Hepatocyte (in vitro differentiated cells): ENCODE data around the gene ESRRG. TPM values are rescaled to one million over a fixed set of nuclear protein-coding genes. Genes with fewer than 3 reads are reported as not detected.

Source experiments
- DNase-seq: peaks from one replicate; pipeline ENCODE4 v3.0.0-alpha.2; 2016; ENCODE audit warnings: low spot score
- H2AFZ ChIP-seq: fragments of 200-600 bp; sonication (generic); 2 replicates; pipeline ENCODE4 v1.6.0; 2016; ENCODE audit warnings: antibody characterized with exemption, mild to moderate bottlenecking
- H3K27ac ChIP-seq: fragments of 200-600 bp; sonication (generic); 2 replicates; pipeline ENCODE4 v1.5.1; 2016; ENCODE audit warnings: mild to moderate bottlenecking
- H3K27me3 ChIP-seq: fragments of 200-600 bp; sonication (generic); 2 replicates; pipeline ENCODE4 v1.6.1; 2016
- H3K36me3 ChIP-seq: fragments of 200-600 bp; sonication (generic); replicated peaks from 2 replicates; pipeline ENCODE4 v1.5.1; 2016; ENCODE audit warnings: low read depth; ENCODE audit not compliant: insufficient read depth
- H3K4me1 ChIP-seq: fragments of 200-600 bp; sonication (generic); 2 replicates; pipeline ENCODE4 v1.5.1; 2016; ENCODE audit warnings: mild to moderate bottlenecking, moderate library complexity; ENCODE audit not compliant: insufficient read depth
- H3K4me2 ChIP-seq: fragments of 200-600 bp; sonication (generic); 2 replicates; pipeline ENCODE4 v1.6.0; 2016
- H3K4me3 ChIP-seq: fragments of 200-600 bp; sonication (generic); 2 replicates; pipeline ENCODE4 v1.5.1; 2016; ENCODE audit warnings: mild to moderate bottlenecking
- H3K79me2 ChIP-seq: fragments of 200-600 bp; sonication (generic); 2 replicates; pipeline ENCODE4 v1.6.0; 2017; ENCODE audit warnings: mild to moderate bottlenecking
- H3K9me2 ChIP-seq: fragments of 200-600 bp; sonication (generic); replicated peaks from 2 replicates; pipeline ENCODE4 v1.6.0; 2017; ENCODE audit warnings: mild to moderate bottlenecking; ENCODE audit not compliant: insufficient read depth
- H3K9me3 ChIP-seq: fragments of 200-600 bp; sonication (generic); 2 replicates; pipeline ENCODE4 v1.5.1; 2016; ENCODE audit warnings: low read depth, mild to moderate bottlenecking
- H4K20me1 ChIP-seq: fragments of 200-600 bp; sonication (generic); 2 replicates; pipeline ENCODE4 v1.6.0; 2016; ENCODE audit warnings: mild to moderate bottlenecking; ENCODE audit not compliant: insufficient read depth, poor library complexity, severe bottlenecking
- EZH2 ChIP-seq: fragments of 200-600 bp; sonication (generic); IDR thresholded peaks from 2 replicates; pipeline ENCODE4 v1.6.1; 2016; ENCODE audit warnings: antibody characterized with exemption, mild to moderate bottlenecking, borderline replicate concordance
- EZH2phosphoT487 ChIP-seq: fragments of 200-600 bp; sonication (generic); IDR thresholded peaks from one replicate; pipeline ENCODE4 v1.6.1; 2018; ENCODE audit warnings: antibody characterized with exemption, mild to moderate bottlenecking, low read depth, moderate library complexity; ENCODE audit not compliant: unreplicated experiment, severe bottlenecking
- WGBS: methylation state at CpG from one replicate; pipeline ENCODE4 v1.1.6; 2016; ENCODE audit warnings: low lambda C conversion rate; ENCODE audit errors: missing lambda C conversion rate; 5-methylcytosine and 5-hydroxymethylcytosine counted together
- polyA plus RNA-seq: library from polyadenylated mRNA; unstranded; fragments of >200 nt; fragmentation: Nextera tagmentation; extraction: Ambion mirVana; gene quantifications from 2 replicates; pipeline ENCODE4 v1.2.1, GENCODE V29; 2016
- total RNA-seq: library from RNA; depleted of rRNA; stranded (reverse); fragments of >200 nt; gene quantifications from 2 replicates; pipeline ENCODE4 v1.2.3, GENCODE V29; 2014
- TF ChIP-seq, protein P1 (sequence below): fragments of 200-600 bp; sonication (generic); IDR thresholded peaks from 2 replicates; pipeline ENCODE4 v1.5.1; 2016; ENCODE audit warnings: antibody characterized with exemption, mild to moderate bottlenecking; ENCODE audit not compliant: poor library complexity

ESRRG gene
- total and polyA plus RNA-seq, 2 experiments from 2014 or later = 2.8 to 10.3 TPM

DNA sequence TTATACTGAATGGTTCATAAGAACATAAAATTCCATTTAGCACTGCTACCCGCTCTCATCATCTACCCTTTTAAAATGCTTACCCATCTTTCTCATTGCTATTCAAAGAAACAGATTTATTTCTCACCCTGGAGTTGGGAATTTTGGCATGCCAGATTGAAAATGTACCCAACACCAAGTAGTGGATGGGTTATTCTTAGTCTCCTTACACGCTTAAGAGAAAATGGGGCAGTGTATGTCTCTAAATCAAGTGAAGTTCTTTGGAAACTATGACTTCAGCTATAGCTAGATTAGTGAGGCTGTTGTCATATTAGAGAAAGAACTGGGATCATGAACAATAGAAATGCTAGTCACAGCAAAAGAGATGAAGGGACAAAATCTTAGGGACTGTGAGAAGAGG, 27.7 kb upstream of the ESRRG start:
- H3K4me2 ChIP-seq = no peak overlapping the region
- no peak overlapping the region for H3K4me3 ChIP-seq
- H2AFZ ChIP-seq = no peak overlapping the region
- H3K4me1 ChIP-seq = no peaks in the 10 kb centered on the region
- no peak for DNase-seq
- H3K27me3 ChIP-seq = no peaks in the 10 kb centered on the region
- TF ChIP-seq, protein P1, sequence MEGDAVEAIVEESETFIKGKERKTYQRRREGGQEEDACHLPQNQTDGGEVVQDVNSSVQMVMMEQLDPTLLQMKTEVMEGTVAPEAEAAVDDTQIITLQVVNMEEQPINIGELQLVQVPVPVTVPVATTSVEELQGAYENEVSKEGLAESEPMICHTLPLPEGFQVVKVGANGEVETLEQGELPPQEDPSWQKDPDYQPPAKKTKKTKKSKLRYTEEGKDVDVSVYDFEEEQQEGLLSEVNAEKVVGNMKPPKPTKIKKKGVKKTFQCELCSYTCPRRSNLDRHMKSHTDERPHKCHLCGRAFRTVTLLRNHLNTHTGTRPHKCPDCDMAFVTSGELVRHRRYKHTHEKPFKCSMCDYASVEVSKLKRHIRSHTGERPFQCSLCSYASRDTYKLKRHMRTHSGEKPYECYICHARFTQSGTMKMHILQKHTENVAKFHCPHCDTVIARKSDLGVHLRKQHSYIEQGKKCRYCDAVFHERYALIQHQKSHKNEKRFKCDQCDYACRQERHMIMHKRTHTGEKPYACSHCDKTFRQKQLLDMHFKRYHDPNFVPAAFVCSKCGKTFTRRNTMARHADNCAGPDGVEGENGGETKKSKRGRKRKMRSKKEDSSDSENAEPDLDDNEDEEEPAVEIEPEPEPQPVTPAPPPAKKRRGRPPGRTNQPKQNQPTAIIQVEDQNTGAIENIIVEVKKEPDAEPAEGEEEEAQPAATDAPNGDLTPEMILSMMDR = no peak
- TF ChIP-seq EZH2phosphoT487 (no peak), EZH2 (no peak)
- H3K9me2 ChIP-seq = no peaks in the 10 kb centered on the region
- H4K20me1 ChIP-seq = no peaks in the 10 kb centered on the region
- no peaks in the 10 kb centered on the region for H3K79me2 ChIP-seq
- H3K36me3 ChIP-seq = no peaks in the 10 kb centered on the region
- 96% methylated on average over 2 of the region's 2 CpGs for WGBS
- H3K27ac ChIP-seq = no peak overlapping the region
- H3K9me3 ChIP-seq = no peaks in the 10 kb centered on the region

DNA sequence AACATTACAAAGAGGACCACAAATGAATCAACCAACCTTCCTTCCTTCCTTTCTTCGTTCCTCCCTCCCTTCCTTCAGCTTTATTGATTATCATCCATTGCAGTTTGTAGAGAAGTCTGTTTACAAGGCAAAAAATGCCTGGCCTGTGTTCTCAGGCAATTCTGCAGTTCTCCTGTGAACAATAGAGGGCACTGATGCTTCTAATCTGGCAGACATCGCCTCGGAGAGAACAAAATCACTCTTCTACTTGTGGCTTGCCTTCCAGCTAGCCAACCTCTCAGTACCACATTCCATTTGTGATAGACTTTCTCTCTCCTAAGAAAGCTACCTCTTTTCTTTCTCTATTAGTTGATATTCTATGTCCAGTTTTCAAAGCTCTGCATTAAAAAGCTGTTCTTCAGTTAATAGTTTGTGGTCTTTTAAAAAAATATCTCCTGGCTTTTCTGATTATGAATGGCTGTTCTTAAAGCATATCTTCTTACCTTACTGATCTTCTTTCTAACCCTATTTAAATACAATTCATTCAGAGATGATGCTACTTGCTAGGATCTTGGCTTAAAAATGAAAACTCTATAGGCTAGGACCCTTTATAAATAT, 26.9 kb upstream of the ESRRG start:
- no peaks in the 10 kb centered on the region for H3K27me3 ChIP-seq
- H4K20me1 ChIP-seq = no peaks in the 10 kb centered on the region
- no peaks in the 10 kb centered on the region for H3K4me1 ChIP-seq
- H3K36me3 ChIP-seq = no peaks in the 10 kb centered on the region
- no peaks in the 10 kb centered on the region for H3K79me2 ChIP-seq
- no peak overlapping the region for H3K27ac ChIP-seq
- H3K4me3 ChIP-seq = no peak overlapping the region
- TF ChIP-seq, protein P1 = peak; percentile 92
- TF ChIP-seq EZH2phosphoT487 = no peak
- no peak for TF ChIP-seq EZH2
- WGBS = 0% methylated on average over 3 of the region's 3 CpGs
- no peak overlapping the region for H3K4me2 ChIP-seq
- DNase-seq = peak; percentile 78
- no peaks in the 10 kb centered on the region for H3K9me3 ChIP-seq
- H3K9me2 ChIP-seq = no peaks in the 10 kb centered on the region
- H2AFZ ChIP-seq = no peak overlapping the region

GRCh38 chr1:216749232-216749631, 26.0 kb upstream of the ESRRG start:
- H3K79me2 ChIP-seq = no peaks in the 10 kb centered on the region
- H2AFZ ChIP-seq = no peak overlapping the region
- no peak overlapping the region for H3K4me2 ChIP-seq
- no peaks in the 10 kb centered on the region for H3K36me3 ChIP-seq
- H3K27ac ChIP-seq = no peak overlapping the region
- H3K9me2 ChIP-seq = no peaks in the 10 kb centered on the region
- no peaks in the 10 kb centered on the region for H3K4me1 ChIP-seq
- H3K9me3 ChIP-seq = no peaks in the 10 kb centered on the region
- WGBS = 78% methylated on average over 9 of the region's 9 CpGs
- H3K4me3 ChIP-seq = no peak overlapping the region
- no peaks in the 10 kb centered on the region for H4K20me1 ChIP-seq
- TF ChIP-seq EZH2phosphoT487 (no peak), EZH2 (no peak)
- TF ChIP-seq, protein P1 = no peak
- H3K27me3 ChIP-seq = no peaks in the 10 kb centered on the region
- DNase-seq = no peak
